Vagina (tissue), 2 donors: Measurements from ENCODE around the gene FEM1C. TPM values are rescaled to one million over a fixed set of nuclear protein-coding genes. Genes with fewer than 3 reads are reported as not detected.

ENCODE experiments used
- DNase-seq, 2 donors: peaks; one replicate each; pipeline ENCODE4 v3.0.0-alpha.2; 2017; ENCODE audit errors: extremely low spot score in 2 of 2
- H3K27ac ChIP-seq: fragments of 200-600 bp; sonication (generic); one replicate; pipeline ENCODE4 v1.5.1; 2019
- H3K27me3 ChIP-seq: fragments of 200-600 bp; sonication (generic); one replicate; pipeline ENCODE4 v1.5.1; 2019
- H3K36me3 ChIP-seq, 2 donors: fragments of 200-600 bp; sonication (generic); one replicate each; pipeline ENCODE4 v1.5.1; 2017 to 2019
- H3K4me1 ChIP-seq: fragments of 200-600 bp; sonication (generic); one replicate; pipeline ENCODE4 v1.5.1; 2019
- H3K4me3 ChIP-seq, 2 donors: fragments of 200-600 bp; sonication (generic); 1 replicate in 1 of 2; 2 replicates in 1 of 2; pipeline ENCODE4 v1.5.1; 2016 to 2019
- H3K9me3 ChIP-seq: fragments of 200-600 bp; sonication (generic); one replicate; pipeline ENCODE4 v1.5.1; 2019
- POLR2A ChIP-seq, 2 donors: fragments of 450-650 bp; IDR thresholded peaks; one replicate each; pipeline ENCODE4 v1.6.1; 2017; ENCODE audit warnings: antibody characterized with exemption in 2 of 2, mild to moderate bottlenecking in 2 of 2, moderate library complexity in 2 of 2
- POLR2AphosphoS5 ChIP-seq, 2 donors: sonication (generic); formaldehyde crosslinking; IDR thresholded peaks; one replicate each; pipeline ENCODE4 v1.9.0; 2017; ENCODE audit warnings: antibody characterized with exemption in 2 of 2, mild to moderate bottlenecking in 2 of 2, low read depth in 1 of 2; ENCODE audit not compliant: insufficient read depth in 1 of 2
- intact Hi-C: fragments of 100-400 bp; cut with DNase I; formaldehyde crosslinking; loops from one replicate; pipeline ENCODE4 v1.15.1; 2023
- total RNA-seq: library from RNA; depleted of rRNA; stranded (reverse); fragments of >200 nt; gene quantifications from one replicate; pipeline ENCODE4 v1.2.3, GENCODE V29; 2016
- TF ChIP-seq, protein P1 (sequence below), 3 experiments: fragments of 450-650 bp in 2 of 3; fragments of 200-600 bp in 1 of 3; sonication (generic) in 1 of 3; IDR thresholded peaks; one replicate each; pipeline ENCODE4 v1.5.1; 2017 to 2019; ENCODE audit warnings: antibody characterized with exemption in 3 of 3, mild to moderate bottlenecking in 2 of 3, moderate library complexity in 2 of 3

The FEM1C gene
- total RNA-seq, 1 donor from 2014 or later: 16.5 TPM

DNA sequence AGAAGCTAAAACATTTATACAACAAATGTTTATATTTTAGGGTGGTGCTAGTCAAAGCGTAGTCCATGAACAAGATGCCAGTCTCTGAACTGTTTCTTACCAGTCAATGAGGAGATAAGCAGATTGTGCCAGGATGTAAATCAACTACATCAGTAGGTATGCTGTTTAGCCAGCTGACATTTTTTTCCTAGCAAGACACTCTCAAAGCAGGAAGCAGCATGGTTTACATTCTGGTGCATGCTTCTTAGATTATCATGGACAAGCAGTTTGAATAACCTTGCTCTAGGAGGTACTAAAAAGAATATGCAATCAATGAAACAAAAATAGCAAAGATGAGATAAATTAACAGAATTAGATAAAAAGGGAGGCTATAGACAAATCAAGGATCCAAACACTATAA, 40.7 kb upstream of the FEM1C start:
- H3K4me3 ChIP-seq: no peak overlapping the region
- intact Hi-C loops: loop anchor here (5.0 kb wide), 1 partner anchor 273 kb away; no protein-coding TSS in a partner anchor
- no peak overlapping the region for H3K27ac ChIP-seq
- H3K27me3 ChIP-seq: no peaks in the 10 kb centered on the region
- no peak for TF ChIP-seq POLR2AphosphoS5 (IDR thresholded peaks at IDR 0.05; ENCODE audit: insufficient read depth in 1 of 2, low read depth in 1 of 2)
- TF ChIP-seq, protein P1, sequence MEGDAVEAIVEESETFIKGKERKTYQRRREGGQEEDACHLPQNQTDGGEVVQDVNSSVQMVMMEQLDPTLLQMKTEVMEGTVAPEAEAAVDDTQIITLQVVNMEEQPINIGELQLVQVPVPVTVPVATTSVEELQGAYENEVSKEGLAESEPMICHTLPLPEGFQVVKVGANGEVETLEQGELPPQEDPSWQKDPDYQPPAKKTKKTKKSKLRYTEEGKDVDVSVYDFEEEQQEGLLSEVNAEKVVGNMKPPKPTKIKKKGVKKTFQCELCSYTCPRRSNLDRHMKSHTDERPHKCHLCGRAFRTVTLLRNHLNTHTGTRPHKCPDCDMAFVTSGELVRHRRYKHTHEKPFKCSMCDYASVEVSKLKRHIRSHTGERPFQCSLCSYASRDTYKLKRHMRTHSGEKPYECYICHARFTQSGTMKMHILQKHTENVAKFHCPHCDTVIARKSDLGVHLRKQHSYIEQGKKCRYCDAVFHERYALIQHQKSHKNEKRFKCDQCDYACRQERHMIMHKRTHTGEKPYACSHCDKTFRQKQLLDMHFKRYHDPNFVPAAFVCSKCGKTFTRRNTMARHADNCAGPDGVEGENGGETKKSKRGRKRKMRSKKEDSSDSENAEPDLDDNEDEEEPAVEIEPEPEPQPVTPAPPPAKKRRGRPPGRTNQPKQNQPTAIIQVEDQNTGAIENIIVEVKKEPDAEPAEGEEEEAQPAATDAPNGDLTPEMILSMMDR (IDR thresholded peaks at IDR 0.05): no peak
- TF ChIP-seq POLR2A (IDR thresholded peaks at IDR 0.05): no peak
- no peaks in the 10 kb centered on the region for H3K4me1 ChIP-seq
- no peak for DNase-seq
- no peaks in the 10 kb centered on the region for H3K9me3 ChIP-seq
- no peaks in the 10 kb centered on the region for H3K36me3 ChIP-seq

DNA sequence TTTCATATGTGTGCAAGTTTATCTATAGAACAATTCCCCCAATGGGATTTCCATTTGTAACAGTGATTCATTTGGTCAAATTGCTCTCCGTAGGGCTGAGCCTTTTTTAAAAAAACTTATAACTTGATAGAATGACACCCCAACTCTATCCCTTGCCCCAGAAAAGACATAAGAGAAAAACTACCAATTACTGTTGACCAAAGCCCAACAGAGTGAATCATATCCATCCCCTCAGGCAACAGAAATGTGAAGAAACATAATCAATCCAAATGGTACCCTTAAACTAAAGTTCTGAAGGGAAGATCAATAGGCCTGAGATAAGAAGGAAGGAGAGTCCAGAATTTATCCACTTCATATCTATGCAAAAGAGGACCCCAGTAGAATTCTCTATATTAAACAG, 39.9 kb upstream of the FEM1C start:
- no peaks in the 10 kb centered on the region for H3K36me3 ChIP-seq
- no peaks in the 10 kb centered on the region for H3K27me3 ChIP-seq
- DNase-seq: no peak
- intact Hi-C loops: no loop called here
- H3K4me1 ChIP-seq: no peaks in the 10 kb centered on the region
- H3K9me3 ChIP-seq: no peaks in the 10 kb centered on the region
- TF ChIP-seq POLR2AphosphoS5 (IDR thresholded peaks at IDR 0.05; ENCODE audit: insufficient read depth in 1 of 2, low read depth in 1 of 2) (no peak), POLR2A (IDR thresholded peaks at IDR 0.05) (no peak)
- TF ChIP-seq, protein P1 (IDR thresholded peaks at IDR 0.05): no peak
- H3K27ac ChIP-seq: no peak overlapping the region
- H3K4me3 ChIP-seq: no peak overlapping the region

DNA sequence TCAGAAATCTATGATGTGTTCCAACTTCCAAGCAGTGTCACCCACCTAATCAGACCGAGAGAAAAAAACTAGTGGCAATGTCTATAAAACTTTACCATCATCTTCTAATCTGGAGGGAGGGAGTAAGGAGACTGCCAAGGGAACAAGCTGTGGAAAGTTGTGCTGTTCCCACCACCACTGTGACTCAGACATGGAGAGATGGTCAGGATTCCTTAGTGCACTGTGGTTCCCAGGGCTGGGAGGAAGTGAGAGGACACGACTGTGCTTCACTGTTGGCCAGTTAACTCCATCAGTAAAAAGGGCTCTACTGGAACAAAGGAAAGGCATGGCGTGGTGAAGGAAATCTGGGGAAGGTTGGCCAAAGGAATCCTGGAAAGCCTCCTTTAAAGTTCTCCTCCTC, 38.9 kb upstream of the FEM1C start:
- no peak for DNase-seq
- Histone ChIP-seq H3K36me3 (no peaks in the 10 kb centered on the region), H3K9me3 (no peaks in the 10 kb centered on the region), H3K4me1 (no peaks in the 10 kb centered on the region), H3K4me3 (no peak overlapping the region), H3K27ac (no peak overlapping the region), H3K27me3 (no peaks in the 10 kb centered on the region)
- TF ChIP-seq, protein P1 (IDR thresholded peaks at IDR 0.05): no peak
- TF ChIP-seq POLR2A (IDR thresholded peaks at IDR 0.05) (no peak), POLR2AphosphoS5 (IDR thresholded peaks at IDR 0.05; ENCODE audit: insufficient read depth in 1 of 2, low read depth in 1 of 2) (no peak)
- intact Hi-C loops: no loop called here

DNA sequence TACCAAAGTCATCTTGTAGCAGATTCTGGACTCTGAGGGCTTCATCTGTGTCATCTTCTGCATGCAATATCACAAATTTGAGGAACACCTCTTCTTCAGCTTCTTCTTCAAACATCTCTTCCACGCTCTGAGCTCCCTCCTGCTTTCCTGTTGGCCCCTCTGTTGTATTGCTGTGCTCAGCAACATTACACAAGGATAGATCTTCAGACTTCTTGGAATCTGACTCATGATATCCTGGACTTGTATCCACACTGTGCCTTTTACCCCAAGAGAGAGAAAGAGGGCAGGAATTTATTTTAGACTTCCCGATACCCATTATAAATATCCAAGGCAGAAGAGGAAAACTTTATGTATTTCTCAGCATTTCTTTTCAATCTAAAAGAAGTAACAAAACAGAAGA, 36.4 kb upstream of the FEM1C start:
- no peak for DNase-seq
- Histone ChIP-seq H3K9me3 (no peaks in the 10 kb centered on the region), H3K27ac (no peak overlapping the region), H3K27me3 (no peaks in the 10 kb centered on the region), H3K4me3 (no peak overlapping the region), H3K36me3 (no peaks in the 10 kb centered on the region), H3K4me1 (no peaks in the 10 kb centered on the region)
- TF ChIP-seq, protein P1 (IDR thresholded peaks at IDR 0.05): no peak
- TF ChIP-seq POLR2A (IDR thresholded peaks at IDR 0.05) (no peak), POLR2AphosphoS5 (IDR thresholded peaks at IDR 0.05; ENCODE audit: insufficient read depth in 1 of 2, low read depth in 1 of 2) (no peak)
- intact Hi-C loops: no loop called here

DNA sequence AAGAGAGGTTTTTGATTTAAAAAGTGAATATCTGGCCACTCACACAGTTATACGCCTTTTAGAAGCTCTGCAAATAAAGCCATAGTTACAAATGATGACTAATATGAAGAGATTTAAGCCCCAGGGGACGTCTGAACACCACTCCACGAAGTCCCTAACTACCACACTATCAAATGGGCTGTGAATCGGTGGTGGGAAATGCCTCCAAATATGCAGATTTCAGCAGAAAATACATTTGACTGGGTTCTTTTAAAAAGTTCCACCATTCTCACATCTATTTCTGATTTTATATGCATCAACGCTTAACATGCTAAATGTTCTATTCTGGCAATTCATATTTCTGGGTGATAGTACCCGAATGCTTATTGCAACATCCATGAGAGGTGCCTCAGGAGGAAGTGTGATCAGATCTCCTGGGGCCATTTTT, 35.2 kb upstream of the FEM1C start:
- H3K9me3 ChIP-seq: no peaks in the 10 kb centered on the region
- H3K4me1 ChIP-seq: no peaks in the 10 kb centered on the region
- H3K36me3 ChIP-seq: no peaks in the 10 kb centered on the region
- TF ChIP-seq POLR2A (IDR thresholded peaks at IDR 0.05) (no peak), POLR2AphosphoS5 (IDR thresholded peaks at IDR 0.05; ENCODE audit: insufficient read depth in 1 of 2, low read depth in 1 of 2) (no peak)
- TF ChIP-seq, protein P1 (IDR thresholded peaks at IDR 0.05): no peak
- intact Hi-C loops: no loop called here
- DNase-seq: no peak
- H3K4me3 ChIP-seq: no peak overlapping the region
- H3K27ac ChIP-seq: no peak overlapping the region
- H3K27me3 ChIP-seq: no peaks in the 10 kb centered on the region
